SK-N-SH (cell line): Measurements from ENCODE around the gene METTL21C. TPM values are rescaled to one million over a fixed set of nuclear protein-coding genes. Genes with fewer than 3 reads are reported as not detected.

Experiments
- CTCF ChIA-PET: fragments of 300-600, 350-600 bp; formaldehyde crosslinking; extraction: SDS; loops from one replicate; lab custom pipeline; 2021; lab: Yijun Ruan, JAX
- POLR2A ChIA-PET: fragments of 350-600 bp; sonication (Branson Sonifier 250); formaldehyde crosslinking; extraction: SDS; loops from one replicate; lab custom pipeline; 2020; ENCODE audit warnings: antibody characterized with exemption, inconsistent platforms; lab: Yijun Ruan, JAX
- DNase-seq: peaks from one replicate; pipeline ENCODE4 v3.0.0; 2012
- H2AFZ ChIP-seq: fragments of 200-600 bp; sonication (generic); 2 replicates; pipeline ENCODE4 v1.8.1; 2016; ENCODE audit warnings: antibody characterized with exemption, mild to moderate bottlenecking, low read depth
- H3F3A ChIP-seq: fragments of 200-600 bp; sonication (generic); replicated peaks from 2 replicates; pipeline ENCODE3; 2016; ENCODE audit warnings: antibody characterized with exemption, mild to moderate bottlenecking; ENCODE audit not compliant: insufficient read depth
- H3K27ac ChIP-seq, 2 experiments: fragments of 200-500 bp in 1 of 2; fragments of 200-600 bp in 1 of 2; sonication (Bioruptor generic) in 1 of 2; sonication (generic), shearing (Covaris generic) in 1 of 2; 2 replicates each; pipeline versions ENCODE4 v1.5.1 to v1.6.1; 2014 to 2016; ENCODE audit warnings: low read depth in 2 of 2, inconsistent platforms in 1 of 2, low read length in 1 of 2, mild to moderate bottlenecking in 1 of 2, mixed read lengths in 1 of 2
- H3K27me3 ChIP-seq: fragments of 200-600 bp; sonication (generic), shearing (Covaris generic); 2 replicates; pipeline ENCODE4 v1.6.1; 2016; ENCODE audit warnings: mixed run types; ENCODE audit not compliant: insufficient read depth
- H3K36me3 ChIP-seq, 2 experiments: fragments of 200-500 bp in 1 of 2; fragments of 200-600 bp in 1 of 2; sonication (Bioruptor generic) in 1 of 2; sonication (generic) in 1 of 2; replicated peaks in 1 of 2; 2 replicates each; pipeline versions ENCODE3 to v1.5.1; 2014 to 2016; ENCODE audit warnings: low read length in 1 of 2, mild to moderate bottlenecking in 1 of 2; ENCODE audit not compliant: insufficient read depth in 2 of 2, control insufficient read depth in 1 of 2
- H3K4me1 ChIP-seq, 2 experiments: fragments of 200-500 bp in 1 of 2; fragments of 200-600 bp in 1 of 2; sonication (Bioruptor generic) in 1 of 2; sonication (generic), shearing (Covaris generic) in 1 of 2; 2 replicates each; pipeline versions ENCODE4 v1.5.1 to v1.6.1; 2014 to 2016; ENCODE audit warnings: low read depth in 1 of 2, low read length in 1 of 2, mixed run types in 1 of 2; ENCODE audit not compliant: insufficient read depth in 2 of 2, control insufficient read depth in 1 of 2
- H3K4me2 ChIP-seq: fragments of 200-600 bp; sonication (generic), shearing (Covaris generic); 2 replicates; pipeline ENCODE4 v1.6.1; 2017; ENCODE audit warnings: mixed run types
- H3K4me3 ChIP-seq, 2 experiments: fragments of 200-500 bp in 1 of 2; fragments of 200-600 bp in 1 of 2; sonication (Bioruptor generic) in 1 of 2; sonication (generic), shearing (Covaris generic) in 1 of 2; 2 replicates each; pipeline versions ENCODE4 v1.5.1 to v1.8.1; 2014 to 2016; ENCODE audit warnings: low read depth in 2 of 2, inconsistent platforms in 1 of 2, low read length in 1 of 2, mild to moderate bottlenecking in 1 of 2, mixed read lengths in 1 of 2, moderate library complexity in 1 of 2
- H3K79me2 ChIP-seq: fragments of 200-600 bp; sonication (generic); 2 replicates; pipeline ENCODE4 v1.8.1; 2017; ENCODE audit warnings: mild to moderate bottlenecking; ENCODE audit not compliant: insufficient read depth
- H3K9ac ChIP-seq: fragments of 200-600 bp; sonication (generic); 2 replicates; pipeline ENCODE4 v1.6.1; 2017; ENCODE audit warnings: mixed run types
- H3K9me2 ChIP-seq: fragments of 200-600 bp; sonication (generic); 2 replicates; pipeline ENCODE4 v1.6.1; 2017; ENCODE audit warnings: mixed run types
- H3K9me3 ChIP-seq: fragments of 200-600 bp; sonication (generic); 2 replicates; pipeline ENCODE4 v1.6.1; 2017; ENCODE audit warnings: mixed run types, mild to moderate bottlenecking, moderate library complexity
- H4K20me1 ChIP-seq: fragments of 200-600 bp; sonication (generic); 2 replicates; pipeline ENCODE4 v1.6.1; 2017; ENCODE audit warnings: mild to moderate bottlenecking, mixed run types; ENCODE audit not compliant: insufficient read depth
- CHD2 ChIP-seq: fragments of 150-350 bp; IDR thresholded peaks from 2 replicates; pipeline ENCODE4 v1.6.1; 2018; ENCODE audit warnings: low read length; ENCODE audit not compliant: partially characterized antibody
- CTCF ChIP-seq: fragments of 200-600 bp; sonication (generic); IDR thresholded peaks from 2 replicates; pipeline ENCODE4 v1.6.1; 2017; ENCODE audit warnings: antibody characterized with exemption, mild to moderate bottlenecking, moderate library complexity
- ELF1 ChIP-seq: IDR thresholded peaks from 2 replicates; pipeline ENCODE4 v1.4.0; 2012
- EP300 ChIP-seq, 2 experiments: IDR thresholded peaks; 2 replicates each; pipeline versions ENCODE4 v1.4.0 to v1.6.1; 2012; ENCODE audit warnings: borderline replicate concordance in 1 of 2, low read depth in 1 of 2, low read length in 1 of 2
- FOXJ3 ChIP-seq: sonication (generic); formaldehyde crosslinking; IDR thresholded peaks from 2 replicates; pipeline ENCODE4 v1.5.1; 2020; ENCODE audit warnings: mild to moderate bottlenecking, missing genetic modification reagents
- GABPA ChIP-seq: IDR thresholded peaks from 2 replicates; pipeline ENCODE4 v1.4.0; 2012; ENCODE audit warnings: low read depth, mild to moderate bottlenecking
- IRF3 ChIP-seq: fragments of 150-350 bp; IDR thresholded peaks from 2 replicates; pipeline ENCODE4 v1.6.1; 2016; ENCODE audit warnings: mild to moderate bottlenecking, low read depth, low read length
- JUND ChIP-seq: IDR thresholded peaks from 2 replicates; pipeline ENCODE4 v1.4.0; 2012
- MEF2A ChIP-seq: IDR thresholded peaks from 2 replicates; pipeline ENCODE4 v1.4.0; 2012; ENCODE audit warnings: low read depth, borderline replicate concordance
- MXI1 ChIP-seq: IDR thresholded peaks from 2 replicates; pipeline ENCODE4 v1.6.1; 2012; ENCODE audit warnings: mild to moderate bottlenecking, low read depth, low read length, improper control_type of control experiment
- RAD21 ChIP-seq: IDR thresholded peaks from 2 replicates; pipeline ENCODE4 v1.6.1; 2012; ENCODE audit warnings: mild to moderate bottlenecking, low read length
- RCOR1 ChIP-seq: fragments of 150-350 bp; IDR thresholded peaks from 2 replicates; pipeline ENCODE4 v1.6.1; 2017; ENCODE audit warnings: antibody characterized with exemption, low read length
- RFX5 ChIP-seq: IDR thresholded peaks from 2 replicates; pipeline ENCODE4 v1.6.1; 2012; ENCODE audit warnings: mild to moderate bottlenecking, improper control_type of control experiment, low read length
- SIN3A ChIP-seq: IDR thresholded peaks from 2 replicates; pipeline ENCODE4 v1.6.1; 2012; ENCODE audit warnings: low read depth, mild to moderate bottlenecking, low read length, moderate library complexity, borderline replicate concordance
- TCF12 ChIP-seq: IDR thresholded peaks from 2 replicates; pipeline ENCODE4 v1.4.0; 2012
- TEAD4 ChIP-seq: IDR thresholded peaks from 2 replicates; pipeline ENCODE4 v1.4.0; 2012; ENCODE audit warnings: mild to moderate bottlenecking, borderline replicate concordance; ENCODE audit not compliant: insufficient read depth
- USF2 ChIP-seq: fragments of 150-350 bp; IDR thresholded peaks from 2 replicates; pipeline ENCODE4 v1.6.1; 2017; ENCODE audit warnings: antibody characterized with exemption, low read length, low read depth, borderline replicate concordance
- WGBS: methylation state at CpG from one replicate; pipeline ENCODE4 v1.1.6; 2017; ENCODE audit warnings: low lambda C conversion rate; 5-methylcytosine and 5-hydroxymethylcytosine counted together
- polyA plus RNA-seq, 3 experiments: library from polyadenylated mRNA; depleted of rRNA; stranded (reverse); fragments of >200 nt; gene quantifications; 2 replicates each; pipeline ENCODE4 v1.2.3, GENCODE V29; 2012

Gene METTL21C
- polyA plus RNA-seq, 1 of the 3 experiments (the other 2 are of a cell fraction): not detected

GRCh38 chr13:102638741-102639140 is 56.1 kb downstream of the METTL21C start:
- no peaks in the 10 kb centered on the region for H3K9me3 ChIP-seq
- no peaks in the 10 kb centered on the region for H3K79me2 ChIP-seq
- no peaks in the 10 kb centered on the region for H3K27me3 ChIP-seq
- no peak overlapping the region for H3K4me2 ChIP-seq
- POLR2A ChIA-PET: no interaction called here
- peaks cover 72 to 95% of the 10 kb centered on the region in 2 experiments for H3K36me3 ChIP-seq
- 98% methylated on average over 3 of the region's 3 CpGs for WGBS
- no peaks in the 10 kb centered on the region for H4K20me1 ChIP-seq
- H2AFZ ChIP-seq: no peak overlapping the region
- no peak for TF ChIP-seq TEAD4
- no peak for TF ChIP-seq CTCF
- no peak for TF ChIP-seq RCOR1
- TF ChIP-seq TCF12: no peak
- TF ChIP-seq MXI1: no peak
- TF ChIP-seq EP300 (IDR thresholded peaks at IDR 0.05; ENCODE audit: borderline replicate concordance in 1 of 2, low read depth in 1 of 2, low read length in 1 of 2): no peak
- TF ChIP-seq MEF2A: no peak
- no peak for TF ChIP-seq JUND
- TF ChIP-seq RAD21: no peak
- no peak for TF ChIP-seq GABPA
- no peak for TF ChIP-seq ELF1
- no peak for TF ChIP-seq RFX5
- TF ChIP-seq USF2: no peak
- TF ChIP-seq FOXJ3 (CRISPR knock-in tag): no peak
- TF ChIP-seq IRF3: no peak
- TF ChIP-seq SIN3A: no peak
- TF ChIP-seq CHD2: no peak
- TF ChIP-seq, all 33 proteins: peak for 0
- no peak overlapping the region for H3K27ac ChIP-seq
- DNase-seq: no peak
- no peak overlapping the region for H3K4me3 ChIP-seq
- H3K9me2 ChIP-seq: no peaks in the 10 kb centered on the region
- no peaks in the 10 kb centered on the region for H3K4me1 ChIP-seq
- H3K9ac ChIP-seq: no peak overlapping the region
- no peaks in the 10 kb centered on the region for H3F3A ChIP-seq
- CTCF ChIA-PET: interaction anchor here (1.7 to 1.8 kb wide), 2 partner anchors 86 to 131 kb away, joined by 4 to 5 read pairs; no protein-coding TSS in a partner anchor

Other genes starting within 250 kb of the METTL21C start
- 8.3 and 9.9 TPM in 2 replicates for gene TPP2, start 98.1 kb downstream of the METTL21C start, polyA plus RNA-seq (2012; rRNA removed)
- gene TEX30, start 78.7 kb upstream of the METTL21C start, polyA plus RNA-seq (2012; rRNA removed): 7.2 and 8.6 TPM in 2 replicates
- 10.2 and 12.4 TPM in 2 replicates for gene POGLUT2, start 103.9 kb upstream of the METTL21C start, polyA plus RNA-seq (2012; rRNA removed)
- 8.8 and 12.8 TPM in 2 replicates for gene BIVM, start 104.1 kb upstream of the METTL21C start, polyA plus RNA-seq (2012; rRNA removed)
- gene ERCC5, start 151.0 kb upstream of the METTL21C start, polyA plus RNA-seq (2012; rRNA removed): 14.1 and 19.0 TPM in 2 replicates